Measurements from ENCODE around the gene SLC29A1. TPM values are rescaled to one million over a fixed set of nuclear protein-coding genes. Genes with fewer than 3 reads are reported as not detected.

The SLC29A1 gene
- total RNA-seq = 100 to 1,000 TPM; 106 to 140 (median 110) TPM

DNA sequence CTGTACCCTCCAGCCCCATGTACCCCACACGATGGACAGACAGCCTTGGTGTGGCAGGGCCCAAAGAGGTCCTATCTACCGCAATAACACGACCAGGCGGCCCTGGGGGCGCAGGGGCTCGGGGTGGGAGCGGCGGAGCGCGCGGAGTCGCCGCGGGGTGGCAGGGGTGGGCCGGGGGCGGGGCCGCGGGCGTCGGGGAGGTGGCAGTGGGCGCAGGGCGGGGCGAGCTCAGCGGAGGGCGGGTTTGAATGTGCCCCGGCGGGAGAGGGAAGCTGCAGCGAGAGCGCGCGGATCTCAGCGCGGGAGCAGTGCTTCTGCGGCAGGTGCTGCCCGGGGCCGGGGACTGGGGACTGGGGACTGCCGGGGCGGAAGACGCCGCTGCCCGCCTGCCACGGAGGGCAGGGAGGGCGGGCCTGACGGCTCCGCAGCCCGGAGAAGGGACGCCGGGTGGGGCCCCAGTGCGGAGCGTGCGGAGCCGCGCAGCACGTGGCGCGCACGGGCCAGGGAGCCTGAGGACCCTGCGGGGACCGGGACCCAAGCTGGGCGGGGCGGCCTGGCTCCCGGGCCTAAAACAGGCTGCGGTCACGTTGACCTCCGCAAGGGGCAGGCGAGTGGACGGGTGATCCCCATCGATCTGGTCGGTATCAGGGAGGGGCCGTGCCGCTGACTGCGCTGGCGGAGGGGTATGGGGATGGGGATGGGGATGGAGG is at the start of gene SLC29A1:
Gene SLC29A1 (plus strand): TSS at position 277 of the 710 bp plus-strand sequence. CDS start 3,719 bp downstream, outside the sequence.
- H3K36me3 ChIP-seq = no peaks in the 10 kb centered on the region
- H3K9me3 ChIP-seq = no peaks in the 10 kb centered on the region
- H3K4me1 ChIP-seq = peaks cover 14 to 54% of the 10 kb centered on the region in 2 donors
- peak; percentile 59 to 80 for DNase-seq (ENCODE audit: low spot score in 2 of 2)
- intact Hi-C loops (cut with DNase I; ENCODE audit: low total_unique reads) = no loop called here
- peak within 1 kb of the TSS; percentile 68 to 81 (median 75) for H3K4me3 ChIP-seq
- no peaks in the 10 kb centered on the region for H3K27me3 ChIP-seq
- peak in 1 of 3 donors; percentile 2 for TF ChIP-seq POLR2AphosphoS5 (IDR thresholded peaks at IDR 0.05)
- no peak for TF ChIP-seq POLR2A (IDR thresholded peaks at IDR 0.05)
- TF ChIP-seq, protein P1, sequence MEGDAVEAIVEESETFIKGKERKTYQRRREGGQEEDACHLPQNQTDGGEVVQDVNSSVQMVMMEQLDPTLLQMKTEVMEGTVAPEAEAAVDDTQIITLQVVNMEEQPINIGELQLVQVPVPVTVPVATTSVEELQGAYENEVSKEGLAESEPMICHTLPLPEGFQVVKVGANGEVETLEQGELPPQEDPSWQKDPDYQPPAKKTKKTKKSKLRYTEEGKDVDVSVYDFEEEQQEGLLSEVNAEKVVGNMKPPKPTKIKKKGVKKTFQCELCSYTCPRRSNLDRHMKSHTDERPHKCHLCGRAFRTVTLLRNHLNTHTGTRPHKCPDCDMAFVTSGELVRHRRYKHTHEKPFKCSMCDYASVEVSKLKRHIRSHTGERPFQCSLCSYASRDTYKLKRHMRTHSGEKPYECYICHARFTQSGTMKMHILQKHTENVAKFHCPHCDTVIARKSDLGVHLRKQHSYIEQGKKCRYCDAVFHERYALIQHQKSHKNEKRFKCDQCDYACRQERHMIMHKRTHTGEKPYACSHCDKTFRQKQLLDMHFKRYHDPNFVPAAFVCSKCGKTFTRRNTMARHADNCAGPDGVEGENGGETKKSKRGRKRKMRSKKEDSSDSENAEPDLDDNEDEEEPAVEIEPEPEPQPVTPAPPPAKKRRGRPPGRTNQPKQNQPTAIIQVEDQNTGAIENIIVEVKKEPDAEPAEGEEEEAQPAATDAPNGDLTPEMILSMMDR (IDR thresholded peaks at IDR 0.05) = peak in 1 of 3 donors; percentile 15
- peak within 1 kb of the TSS; percentile 98 to 99 for H3K27ac ChIP-seq

DNA sequence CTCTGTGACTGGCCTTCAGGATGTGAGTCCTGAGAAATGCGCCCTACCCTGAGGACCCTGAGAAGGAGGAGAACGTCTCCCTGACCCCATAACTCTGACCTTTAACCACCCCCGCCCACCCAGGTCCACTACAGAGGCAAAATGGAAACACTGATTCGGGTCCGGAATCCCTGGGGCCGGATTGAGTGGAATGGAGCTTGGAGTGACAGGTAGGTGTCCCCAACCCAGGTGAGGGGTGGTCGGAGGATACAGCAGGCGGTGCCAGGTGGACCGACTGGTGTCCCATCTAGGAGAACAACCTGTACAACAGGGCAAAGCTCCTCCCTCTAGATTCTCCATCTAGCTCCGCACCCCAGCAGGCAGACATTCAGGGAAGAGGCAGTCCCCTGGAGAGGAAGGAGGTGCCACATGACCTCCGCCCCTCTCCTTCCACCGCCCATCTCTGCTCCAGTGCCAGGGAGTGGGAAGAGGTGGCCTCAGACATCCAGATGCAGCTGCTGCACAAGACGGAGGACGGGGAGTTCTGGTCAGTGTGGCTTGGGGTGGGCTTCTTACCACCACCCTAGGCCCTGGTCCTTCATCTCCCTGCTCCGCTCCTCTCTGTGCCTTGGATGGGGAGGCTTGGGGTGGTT is 47.1 kb upstream of the SLC29A1 start:
- intact Hi-C loops (cut with DNase I; ENCODE audit: low total_unique reads) = no loop called here
- DNase-seq (ENCODE audit: low spot score in 2 of 2) = peak in 1 of 2 donors; percentile 61
- no peaks in the 10 kb centered on the region for H3K27me3 ChIP-seq
- H3K4me3 ChIP-seq = peak overlapping the region in 2 of 3 donors; percentile 36 to 53
- no peaks in the 10 kb centered on the region for H3K4me1 ChIP-seq
- no peak for TF ChIP-seq POLR2AphosphoS5 (IDR thresholded peaks at IDR 0.05)
- TF ChIP-seq POLR2A (IDR thresholded peaks at IDR 0.05) = no peak
- TF ChIP-seq, protein P1 (IDR thresholded peaks at IDR 0.05) = no peak
- no peaks in the 10 kb centered on the region for H3K36me3 ChIP-seq
- peak overlapping the region; percentile 60 to 61 for H3K27ac ChIP-seq
- no peaks in the 10 kb centered on the region for H3K9me3 ChIP-seq

DNA sequence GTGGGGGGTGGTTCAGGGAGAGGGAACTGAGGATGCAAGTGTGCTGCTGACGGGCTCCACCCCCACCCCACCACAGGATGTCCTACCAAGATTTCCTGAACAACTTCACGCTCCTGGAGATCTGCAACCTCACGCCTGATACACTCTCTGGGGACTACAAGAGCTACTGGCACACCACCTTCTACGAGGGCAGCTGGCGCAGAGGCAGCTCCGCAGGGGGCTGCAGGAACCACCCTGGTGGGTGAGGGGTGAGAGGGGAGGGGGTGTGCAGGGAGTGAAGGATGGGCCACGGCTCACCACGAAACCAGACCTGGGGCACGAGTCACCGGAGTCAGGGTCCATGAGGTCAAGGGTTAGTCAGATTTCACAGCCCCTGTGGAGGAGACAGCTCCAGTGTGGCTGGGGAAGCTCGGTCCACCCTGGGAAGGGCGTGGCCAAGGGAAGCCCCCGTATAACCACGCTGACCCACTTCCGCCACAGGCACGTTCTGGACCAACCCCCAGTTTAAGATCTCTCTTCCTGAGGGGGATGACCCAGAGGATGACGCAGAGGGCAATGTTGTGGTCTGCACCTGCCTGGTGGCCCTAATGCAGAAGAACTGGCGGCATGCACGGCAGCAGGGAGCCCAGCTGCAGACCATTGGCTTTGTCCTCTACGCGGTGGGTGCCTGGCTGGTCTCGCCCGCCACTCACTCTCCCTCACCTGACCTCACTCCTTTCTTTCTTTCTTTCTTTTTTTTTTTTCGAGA is 46.5 kb upstream of the SLC29A1 start:
- Histone ChIP-seq H3K27me3 (no peaks in the 10 kb centered on the region), H3K36me3 (no peaks in the 10 kb centered on the region), H3K9me3 (no peaks in the 10 kb centered on the region), H3K4me1 (no peaks in the 10 kb centered on the region), H3K4me3 (peak overlapping the region in 2 of 3 donors; percentile 36 to 53), H3K27ac (peak overlapping the region; percentile 21 to 60)
- intact Hi-C loops (cut with DNase I; ENCODE audit: low total_unique reads) = no loop called here
- DNase-seq (ENCODE audit: low spot score in 2 of 2) = no peak
- no peak for TF ChIP-seq POLR2AphosphoS5 (IDR thresholded peaks at IDR 0.05)
- TF ChIP-seq POLR2A (IDR thresholded peaks at IDR 0.05) = no peak
- TF ChIP-seq, protein P1 (IDR thresholded peaks at IDR 0.05) = no peak

DNA sequence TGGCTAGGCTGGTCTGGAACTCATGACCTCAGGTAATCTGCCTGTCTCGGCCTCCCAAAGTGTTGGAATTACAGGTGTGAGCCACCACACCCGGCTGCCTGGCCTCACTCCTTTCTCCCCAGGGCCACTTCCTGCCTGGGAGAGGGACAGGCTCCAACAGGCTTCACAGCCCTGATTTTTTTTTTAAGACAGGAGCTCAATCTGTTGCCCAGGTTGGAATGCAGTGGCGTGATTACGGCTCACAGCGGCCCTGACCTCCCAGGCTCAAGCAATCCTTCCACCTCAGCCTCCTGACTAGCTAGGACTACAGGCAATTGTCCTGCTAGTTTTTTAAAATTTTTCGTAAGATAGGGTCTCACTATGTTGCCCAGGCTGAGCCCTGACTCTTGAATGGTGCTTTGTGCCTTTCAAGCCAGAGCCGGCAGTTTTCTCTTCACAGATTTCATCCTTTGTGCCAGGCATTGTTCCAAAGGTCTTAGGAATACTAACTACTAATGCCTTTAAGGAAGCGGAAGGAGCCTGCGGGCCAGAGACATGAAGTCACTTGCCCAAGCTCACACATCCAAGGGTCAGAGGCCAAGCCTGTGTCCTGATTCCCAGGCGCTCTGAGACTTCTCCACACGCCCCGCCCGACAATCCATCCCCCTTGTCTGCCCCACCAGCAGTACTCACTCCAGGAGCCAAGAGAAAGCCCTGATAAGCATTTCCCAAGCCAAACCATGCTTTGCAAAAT is 45.5 kb upstream of the SLC29A1 start:
- H3K27me3 ChIP-seq = no peaks in the 10 kb centered on the region
- H3K27ac ChIP-seq = peak overlapping the region; percentile 52 to 74
- peak in 1 of 2 donors; percentile 62 for DNase-seq (ENCODE audit: low spot score in 2 of 2)
- H3K4me1 ChIP-seq = no peaks in the 10 kb centered on the region
- no peaks in the 10 kb centered on the region for H3K9me3 ChIP-seq
- TF ChIP-seq, protein P1 (IDR thresholded peaks at IDR 0.05) = no peak
- TF ChIP-seq POLR2AphosphoS5 (IDR thresholded peaks at IDR 0.05) (no peak), POLR2A (IDR thresholded peaks at IDR 0.05) (no peak)
- intact Hi-C loops (cut with DNase I; ENCODE audit: low total_unique reads) = no loop called here
- no peak overlapping the region for H3K4me3 ChIP-seq
- no peaks in the 10 kb centered on the region for H3K36me3 ChIP-seq

Measured in breast epithelium (tissue), 4 donors.